ENCODE data around the gene VKORC1.
A peak's percentile ranks its signal among the peaks of the same experiment; 100 is the strongest.
"Not testable (repeated sequence)": the region's sequence is repeated elsewhere in the genome, so short reads cannot be mapped to it uniquely, and the experiment has no call there.

Gene VKORC1

DNA sequence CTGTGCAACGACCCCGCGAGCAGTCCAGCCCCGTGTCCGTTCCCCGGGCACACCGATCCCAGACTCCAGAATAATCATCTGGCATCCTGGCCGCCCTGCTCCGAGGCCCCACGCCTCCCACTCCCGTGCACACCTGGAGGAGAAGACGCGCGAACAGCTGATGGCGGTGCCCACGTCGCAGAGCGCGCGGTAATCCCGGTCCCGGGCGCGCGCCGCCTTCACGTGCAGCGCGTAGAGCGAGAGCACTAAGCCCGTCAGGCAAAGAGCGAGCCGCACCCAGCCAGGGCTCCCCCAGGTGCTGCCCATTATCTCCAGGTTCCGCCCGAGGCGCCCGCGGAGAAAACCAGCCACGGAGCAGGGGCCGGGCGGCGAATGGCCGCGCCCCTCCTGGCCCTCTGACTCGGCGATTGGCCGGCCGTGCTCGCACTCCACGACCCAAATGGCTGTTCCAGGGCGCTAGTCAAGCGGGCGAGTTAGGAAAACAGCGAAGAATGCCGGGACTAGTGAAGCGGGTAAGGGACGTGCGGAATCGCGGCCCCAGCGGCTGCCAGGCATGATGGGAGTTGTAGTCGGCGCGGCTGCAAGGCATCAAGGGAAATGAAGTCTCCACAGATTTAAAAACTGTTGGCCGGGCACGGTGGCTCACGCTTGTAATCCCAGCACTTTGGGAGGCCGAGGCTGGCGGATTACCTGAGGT is at the start of gene VKORC1:
VKORC1 (minus strand) TSS at position 374 of the 697 bp plus-strand sequence; CDS start at position 306, 68 bp downstream.
- DNase-seq = peak; percentile 86

DNA sequence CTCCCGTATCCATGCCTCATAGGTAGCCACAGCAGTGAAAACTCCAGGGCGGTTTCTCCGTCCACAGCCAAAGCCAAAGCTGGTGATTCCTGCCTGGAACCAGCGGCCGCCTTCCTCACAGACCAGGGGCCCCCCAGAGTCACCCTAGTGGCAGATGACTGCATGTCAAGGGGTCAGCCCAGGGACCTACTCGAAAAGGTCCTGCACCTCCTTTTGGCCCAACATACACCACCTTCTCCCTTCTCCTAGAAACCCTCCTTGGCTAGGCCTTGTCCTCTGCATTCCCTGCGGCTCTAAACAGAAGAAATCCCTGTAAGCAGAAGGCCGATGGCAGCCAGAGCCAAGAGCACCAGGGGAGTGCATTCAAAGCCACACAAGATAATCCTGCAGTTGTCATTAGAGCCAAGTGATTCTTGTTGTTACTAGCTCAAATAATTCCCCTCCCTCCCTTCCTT is 49.1 kb upstream of the VKORC1 start:
- no peak for DNase-seq

DNA sequence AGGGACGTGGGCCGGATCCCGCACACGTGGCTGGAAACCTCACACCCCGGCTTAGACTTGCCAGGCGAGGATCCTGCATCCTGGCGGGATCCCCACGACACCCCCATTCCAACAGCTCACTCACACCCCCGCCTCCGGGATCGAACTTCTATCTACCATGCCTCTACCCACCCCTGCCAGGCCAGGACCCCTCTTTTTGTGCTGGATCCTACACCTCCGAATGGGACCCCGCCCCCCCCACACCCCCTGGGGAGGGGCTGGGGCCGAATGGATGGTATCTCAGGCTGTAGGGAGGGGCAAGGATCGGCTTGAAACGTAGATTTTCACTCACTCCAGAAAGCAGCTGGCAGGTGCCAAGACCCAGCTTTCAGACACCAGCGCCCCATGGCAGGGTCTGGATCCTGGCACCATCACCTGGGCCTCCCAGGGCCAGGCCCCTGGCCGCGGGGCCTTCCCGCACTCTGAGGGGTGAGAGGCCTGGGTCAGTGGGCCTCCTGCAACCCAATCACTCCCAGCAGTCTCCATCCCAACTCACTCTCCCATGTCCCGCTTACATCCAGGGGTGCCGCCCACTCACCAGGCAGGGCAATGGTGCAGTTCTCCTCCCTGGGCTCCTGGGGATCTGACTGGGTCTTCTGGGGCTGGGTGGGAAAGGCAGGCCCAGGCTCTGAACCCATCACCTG is 48.6 kb upstream of the VKORC1 start:
- no peak for DNase-seq

DNA sequence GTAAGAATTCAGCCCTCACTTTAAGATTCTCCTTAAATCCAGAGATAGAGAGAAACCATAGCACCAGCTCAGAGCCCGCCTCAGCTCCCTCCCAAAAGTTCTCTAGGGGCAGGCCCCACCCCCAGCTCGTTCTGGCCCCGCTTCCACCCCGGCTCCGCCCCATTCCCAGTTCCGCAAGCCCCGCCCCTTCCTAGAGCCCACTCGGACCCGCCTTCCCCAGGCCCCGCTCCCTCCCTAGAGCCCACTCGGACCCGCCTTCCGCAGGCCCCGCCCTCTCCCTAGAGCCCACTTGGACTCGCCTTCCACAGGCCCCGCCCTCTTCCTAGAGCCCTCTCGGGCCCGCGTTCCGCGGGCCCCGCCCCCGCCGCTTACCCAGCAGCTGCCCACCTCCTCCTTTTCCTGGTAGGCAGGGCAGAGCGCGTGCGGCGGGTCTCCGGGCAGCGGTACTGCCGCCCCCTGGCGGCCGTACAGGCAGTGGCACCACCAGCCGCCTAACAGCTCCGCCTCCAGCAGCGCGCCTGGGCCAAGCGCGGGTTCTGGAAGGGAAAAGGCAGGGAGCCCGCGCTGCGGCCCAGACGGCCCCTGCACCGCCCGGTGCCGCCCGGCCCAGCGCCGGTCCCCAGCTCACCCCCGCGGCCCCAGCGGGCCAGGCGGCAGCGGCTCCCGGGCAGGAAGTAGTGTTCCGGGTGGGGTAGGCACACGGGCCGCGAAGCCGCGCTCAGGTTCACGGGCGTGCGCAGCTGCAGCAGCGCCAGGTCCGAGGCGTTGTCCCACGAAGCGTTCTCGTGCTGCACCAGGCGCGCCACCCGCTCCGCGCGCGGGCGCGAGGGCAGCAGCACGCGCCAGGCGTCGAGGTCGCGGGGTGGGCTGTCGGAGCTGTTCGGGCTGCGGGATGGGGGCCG is 47.8 kb upstream of the VKORC1 start:
- peak; percentile 94 for DNase-seq

DNA sequence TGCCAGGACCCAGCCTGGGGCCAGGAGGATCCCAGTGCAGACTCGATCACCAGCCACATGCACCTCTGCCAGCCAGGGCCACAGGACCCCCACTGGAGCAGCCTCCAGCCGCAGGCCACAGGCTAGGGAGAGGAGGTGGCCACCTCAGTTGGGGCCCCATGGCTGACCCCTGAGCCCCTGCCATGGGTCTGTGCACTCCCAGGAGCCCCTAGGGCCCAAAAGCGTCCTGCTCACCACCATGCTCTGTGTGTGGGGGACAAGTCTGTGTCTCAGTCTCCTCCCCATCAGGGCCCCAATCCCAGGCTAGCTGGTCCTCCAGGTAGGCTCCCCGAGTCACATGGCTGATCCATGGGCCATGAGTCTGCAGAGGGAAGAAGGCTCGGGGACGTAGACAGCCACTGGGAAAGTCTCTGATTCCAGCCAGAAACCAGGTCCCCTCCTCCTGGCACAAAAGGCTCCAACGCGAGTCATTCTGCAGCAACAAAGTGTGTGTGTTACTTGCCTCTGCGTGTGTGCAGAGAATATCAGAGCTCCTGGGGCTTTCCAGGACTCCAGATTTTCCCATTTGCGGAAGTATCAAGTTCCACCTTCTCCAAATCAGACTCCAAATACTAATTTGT is 47.0 kb upstream of the VKORC1 start:
- peak; percentile 33 for DNase-seq

DNA sequence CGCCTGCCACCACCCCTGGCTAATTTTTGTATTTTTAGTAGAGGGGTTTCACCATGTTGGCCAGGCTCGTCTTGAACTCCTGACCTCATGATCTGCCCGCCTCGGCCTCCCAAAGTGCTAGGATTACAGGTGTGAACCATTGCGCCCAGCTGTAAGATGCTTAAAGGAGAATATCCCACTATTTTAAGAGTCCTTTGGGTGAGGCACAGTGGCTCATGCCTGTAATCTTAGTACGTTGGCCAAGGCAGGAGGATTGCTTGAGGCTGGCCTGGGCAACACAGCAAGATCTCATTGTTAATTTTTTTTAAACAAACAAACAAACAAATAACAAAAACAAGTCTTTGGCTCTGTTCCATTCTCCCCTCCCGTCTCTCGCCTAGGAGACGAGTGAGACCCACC is 46.5 kb upstream of the VKORC1 start:
- DNase-seq = not testable (repeated sequence)

DNA sequence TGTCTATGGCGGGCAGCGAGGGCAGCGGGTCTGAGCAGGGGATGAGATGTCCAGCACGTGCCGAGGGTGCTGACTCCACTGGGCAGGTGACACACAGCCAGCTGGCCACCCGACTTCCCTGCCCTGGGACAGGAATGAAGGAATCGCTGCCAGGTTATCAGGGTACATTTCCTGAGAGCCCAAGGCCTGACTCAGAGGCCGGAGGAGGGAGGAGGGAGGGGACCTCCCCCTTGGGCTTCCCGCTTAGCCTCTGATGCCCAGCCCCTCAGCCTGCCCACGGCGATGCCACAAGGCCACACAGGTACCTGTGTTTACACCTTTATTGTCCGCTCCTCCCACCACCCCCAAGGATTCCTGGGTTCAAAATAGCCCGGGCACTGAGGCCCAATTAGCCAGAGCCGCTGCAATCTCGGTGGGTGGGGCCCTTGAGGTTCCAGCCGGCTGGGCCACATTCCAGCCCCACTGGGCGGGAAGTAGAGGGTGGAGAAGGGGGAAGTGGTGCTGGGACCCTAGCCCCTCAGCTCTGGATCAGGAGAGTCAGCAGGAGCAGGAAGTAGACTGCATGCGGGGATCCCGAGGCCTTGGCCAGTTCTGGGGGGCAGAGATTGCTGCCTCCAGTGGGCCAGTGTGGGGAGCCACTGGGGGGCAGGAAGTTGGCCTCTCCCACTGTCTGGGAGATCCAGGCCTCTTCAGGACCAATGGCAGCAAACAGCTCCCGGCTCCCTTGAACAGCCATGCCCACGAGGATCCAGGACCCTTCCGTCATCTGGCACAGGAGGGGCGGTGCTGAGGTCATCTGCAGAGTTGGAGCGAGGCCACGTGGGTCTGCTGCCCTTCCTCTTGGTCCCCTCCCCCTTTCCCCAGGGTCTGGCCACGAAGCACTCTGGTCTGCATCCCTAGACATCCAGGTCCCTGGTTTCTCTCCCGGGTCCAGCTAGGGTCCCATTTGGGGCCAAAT is 44.3 kb upstream of the VKORC1 start:
- no peak for DNase-seq

DNA sequence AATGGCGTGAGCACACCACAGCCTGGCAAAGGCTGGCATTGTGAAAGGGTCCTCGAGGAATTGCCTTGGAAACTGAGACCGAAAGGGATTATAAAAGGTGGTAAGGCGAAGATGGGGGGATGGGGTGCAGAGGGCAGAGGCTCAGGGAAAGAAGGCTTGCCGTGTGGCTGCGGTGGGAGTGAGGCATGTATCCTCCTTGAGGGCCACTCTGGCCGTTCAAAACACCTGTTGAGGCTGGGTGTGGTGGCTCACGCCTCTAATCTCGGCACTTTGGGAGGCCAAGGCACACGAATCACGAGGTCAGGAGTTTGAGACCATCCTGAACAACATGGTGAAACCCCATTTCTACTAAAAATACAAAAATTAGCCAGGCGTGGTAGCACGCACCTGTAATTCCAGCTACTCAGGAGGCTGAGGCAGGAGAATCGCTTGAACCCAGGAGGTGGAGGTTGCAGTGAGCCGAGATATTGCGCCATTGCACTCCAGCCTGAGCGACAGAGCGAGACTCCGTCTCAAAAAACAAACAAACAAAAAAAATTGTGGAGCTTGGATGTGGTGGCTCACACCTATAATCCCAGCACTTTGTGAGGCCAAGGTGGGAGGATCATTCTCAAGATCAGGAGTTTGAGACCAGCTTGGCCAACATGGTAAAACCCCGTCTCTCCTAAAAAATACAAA is 42.4 kb upstream of the VKORC1 start:
- not testable (repeated sequence) for DNase-seq

DNA sequence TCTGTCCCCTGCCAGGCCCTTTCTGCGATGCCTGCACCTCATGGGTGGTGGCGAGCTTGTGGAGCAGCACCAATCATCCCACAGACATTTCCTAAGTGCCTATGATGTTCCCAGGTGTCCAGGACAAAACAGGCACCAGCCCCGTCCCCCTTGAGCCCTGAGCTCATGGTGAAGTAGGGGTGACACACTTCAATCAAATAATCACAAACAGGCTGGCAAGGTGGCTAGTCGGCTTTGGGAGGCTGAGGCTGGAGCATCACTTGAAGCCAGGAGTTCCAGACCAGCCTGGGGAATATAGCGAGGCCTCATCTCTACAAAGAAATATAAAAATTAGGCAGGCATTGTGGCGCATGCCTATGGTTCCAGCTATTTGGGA is 41.7 kb upstream of the VKORC1 start:
- no peak for DNase-seq

DNA sequence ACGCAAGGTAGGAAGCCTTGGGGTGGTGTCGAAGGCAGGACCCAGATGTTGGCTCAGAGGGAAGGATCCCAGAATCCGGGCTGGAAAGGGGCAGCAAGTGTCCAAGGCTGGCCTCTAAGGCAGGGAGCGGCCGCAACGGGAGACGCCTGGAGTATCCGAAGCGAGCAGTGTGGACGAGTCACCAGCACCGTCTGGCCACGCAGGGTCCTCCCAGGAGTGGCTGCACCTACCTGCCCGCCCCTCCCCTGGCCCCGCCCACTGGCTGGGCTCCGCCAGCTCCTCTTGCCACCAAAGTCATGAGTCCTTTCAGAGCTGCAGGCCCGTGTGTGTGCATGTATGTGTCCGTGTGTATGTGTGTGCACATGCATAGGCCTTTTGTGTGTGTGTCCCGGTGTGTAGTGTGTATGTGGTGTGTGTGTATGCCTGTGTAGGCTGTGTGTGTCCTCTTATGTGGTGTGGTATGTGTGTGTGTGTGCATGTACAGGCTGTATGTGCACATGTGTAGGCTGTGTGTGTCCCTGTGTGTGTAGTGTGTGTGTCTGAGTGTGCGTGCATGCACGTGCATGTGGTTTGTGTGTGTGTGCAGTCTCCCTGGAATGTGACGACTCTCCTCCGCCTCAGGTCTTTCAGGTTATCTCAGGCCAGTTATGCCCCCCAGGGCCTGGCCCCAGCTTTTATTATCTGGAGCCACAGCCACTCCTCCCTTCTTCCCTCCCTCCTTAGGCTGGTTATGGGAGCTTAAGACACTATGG is 41.1 kb upstream of the VKORC1 start, which contains the start of gene PRSS8:
PRSS8 (minus strand) TSS at position 193 of the 752 bp plus-strand sequence. CDS start 229 bp downstream, outside the sequence.
- no peak for DNase-seq

DNA sequence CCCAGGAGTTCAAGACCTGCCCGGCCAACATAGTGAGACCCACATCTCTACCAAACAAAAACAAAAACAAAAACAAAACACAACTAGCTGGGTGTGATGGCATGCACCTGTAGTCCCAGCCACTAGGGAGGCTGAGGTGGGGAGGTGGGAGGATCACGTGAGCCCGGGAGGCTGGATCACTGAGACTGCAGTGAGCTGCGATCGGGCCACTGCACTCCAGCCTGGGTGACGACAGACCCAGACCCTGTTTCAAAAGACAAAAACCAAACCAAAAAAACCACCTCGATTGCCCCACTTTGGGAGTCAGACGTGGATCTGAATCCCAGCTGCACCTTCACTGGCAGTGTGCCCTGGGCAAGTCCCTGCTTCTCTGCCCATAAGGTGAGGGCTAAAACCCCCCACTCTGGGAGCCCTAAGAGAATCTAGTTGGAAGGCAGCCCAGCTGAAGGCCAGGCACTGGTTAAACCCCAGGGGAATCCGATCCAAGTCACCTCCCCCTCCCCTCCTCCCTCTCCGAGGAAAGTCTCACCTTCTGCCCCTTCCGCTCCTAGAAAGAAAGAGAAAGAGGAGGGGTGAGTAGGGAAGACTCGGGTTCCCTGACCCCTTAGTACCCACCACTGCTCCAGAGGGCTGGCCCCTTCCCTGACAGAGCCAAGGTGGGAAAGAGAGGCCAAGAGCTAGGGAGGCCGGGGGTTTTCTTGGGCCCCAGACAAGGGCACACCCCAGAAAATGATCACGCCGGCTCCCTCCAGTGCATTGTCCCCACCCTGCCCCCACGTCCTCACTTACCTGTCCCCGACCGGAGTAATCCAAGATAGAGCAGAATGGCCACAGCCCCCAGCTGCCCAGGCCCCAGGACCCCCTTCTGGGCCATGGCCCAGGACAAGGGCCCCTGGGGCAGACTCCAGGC is 40.3 kb upstream of the VKORC1 start:
- DNase-seq = no peak

DNA sequence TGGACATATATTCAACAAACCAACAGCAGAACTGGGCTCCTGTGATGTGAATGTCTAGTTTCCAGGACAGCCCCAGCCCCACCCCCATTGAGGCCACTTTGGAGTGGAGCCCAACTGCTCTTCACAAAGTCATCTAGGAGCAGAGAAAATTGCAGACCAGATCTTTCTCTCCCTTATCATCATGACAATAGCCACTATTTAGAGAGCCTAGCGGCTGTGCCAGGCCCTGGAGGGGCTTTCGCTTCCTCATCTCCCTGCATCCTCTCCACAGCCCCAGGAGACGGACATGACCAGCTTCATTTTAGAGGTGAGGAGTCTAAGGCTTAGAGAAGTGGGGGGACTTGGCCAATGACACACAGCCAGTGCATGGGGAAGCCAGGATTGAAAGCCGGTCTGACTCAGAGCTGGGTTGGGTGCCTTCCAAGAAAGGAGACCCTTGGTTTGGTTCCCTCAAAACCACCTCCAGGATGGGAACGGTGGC is 39.5 kb upstream of the VKORC1 start:
- DNase-seq = no peak

DNA sequence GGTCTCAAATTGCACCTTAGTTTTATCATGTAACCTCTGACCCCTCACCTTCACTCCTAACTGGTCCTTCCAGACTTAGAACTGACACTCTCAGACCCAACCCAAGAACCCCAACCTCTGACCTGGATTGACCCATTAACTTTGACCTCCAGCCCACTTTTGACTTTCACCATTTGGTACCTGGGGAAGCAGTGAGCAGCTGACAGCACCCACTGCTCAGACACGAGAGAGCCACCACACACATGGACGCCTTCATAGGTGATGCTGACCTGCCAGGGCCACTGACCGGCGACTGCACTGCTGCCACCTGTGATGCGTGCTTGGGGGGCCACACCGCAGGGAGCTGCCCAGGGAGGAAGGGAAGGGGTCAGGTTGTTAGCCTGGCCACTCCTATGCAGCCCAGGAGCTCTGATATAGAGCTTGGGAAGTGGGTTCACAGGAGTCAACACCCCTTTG is 38.5 kb upstream of the VKORC1 start:
- no peak for DNase-seq

DNA sequence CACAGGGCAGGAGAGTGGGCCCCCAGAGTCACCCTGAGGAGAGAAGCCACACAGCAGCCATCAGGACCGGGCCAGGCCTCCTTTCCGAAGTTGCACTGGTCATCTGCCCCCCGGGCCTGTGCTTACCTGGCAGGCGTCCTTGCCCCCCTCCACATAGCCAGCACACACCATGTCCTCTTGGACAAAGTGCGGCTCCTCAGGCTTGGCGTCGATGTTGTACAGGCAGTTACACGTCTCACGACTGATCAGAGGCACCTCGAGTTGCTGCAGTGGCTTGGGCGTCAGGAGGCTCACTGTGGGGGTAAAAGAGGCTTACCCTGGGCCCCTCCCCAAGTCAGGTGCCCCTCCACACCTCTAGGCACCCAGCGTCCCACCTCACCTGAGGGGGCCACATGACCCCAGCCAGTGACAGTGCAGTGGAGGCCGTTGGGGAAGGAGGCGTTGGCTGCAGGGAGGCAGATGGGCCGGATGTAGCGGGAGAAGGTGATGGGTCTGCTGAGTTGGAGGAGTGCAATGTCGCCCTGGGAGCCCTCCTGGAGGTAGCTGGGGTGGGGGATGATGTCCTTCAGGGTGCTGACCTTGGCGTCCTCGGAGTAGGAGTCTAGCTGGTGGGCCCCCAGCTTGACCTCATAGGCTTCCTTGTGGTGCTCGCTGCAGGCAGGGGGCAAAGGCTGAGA is 37.8 kb upstream of the VKORC1 start:
- no peak for DNase-seq

DNA sequence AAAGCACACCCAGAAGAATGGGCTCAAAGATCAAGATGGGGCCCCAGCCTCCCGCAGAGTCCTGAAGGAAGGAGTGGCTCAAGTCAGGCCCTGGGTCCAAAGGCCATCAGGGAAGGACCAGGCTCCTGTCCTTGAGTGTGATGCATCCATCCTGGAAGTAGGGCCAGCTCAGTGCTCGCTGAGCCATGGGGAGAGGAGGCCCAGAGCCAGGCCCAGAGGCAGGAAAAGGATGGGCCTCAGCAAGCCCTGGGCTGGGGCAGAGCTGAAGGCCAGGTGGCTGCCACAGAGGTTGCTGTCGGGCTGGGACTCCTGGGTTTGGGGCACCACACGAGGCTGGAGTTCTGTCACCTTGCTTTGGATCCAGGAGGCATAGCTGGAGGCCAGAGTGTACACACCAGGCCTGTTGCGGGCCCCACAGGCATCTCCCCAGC is 37.3 kb upstream of the VKORC1 start:
- no peak for DNase-seq

DNA sequence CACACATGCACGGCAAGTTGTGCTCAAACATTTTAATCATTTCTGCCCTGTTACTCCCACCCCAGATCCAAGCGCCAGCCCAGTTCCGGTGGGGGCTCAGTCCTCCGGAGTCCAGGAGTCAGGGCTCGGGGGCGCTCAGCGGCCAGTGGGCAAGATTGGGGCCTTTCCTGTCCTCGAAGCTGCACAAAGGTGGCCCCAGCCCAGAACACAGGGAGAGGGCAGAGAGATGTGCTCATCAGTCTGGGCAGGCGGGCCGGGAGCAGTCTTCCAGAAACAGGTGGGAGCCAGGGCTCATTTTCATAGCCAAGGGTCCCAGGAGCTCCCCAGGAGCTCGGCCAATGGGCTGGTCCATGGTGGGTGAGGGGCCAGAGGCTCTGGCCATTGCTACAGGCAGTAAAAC is 36.8 kb upstream of the VKORC1 start:
- DNase-seq = no peak

DNA sequence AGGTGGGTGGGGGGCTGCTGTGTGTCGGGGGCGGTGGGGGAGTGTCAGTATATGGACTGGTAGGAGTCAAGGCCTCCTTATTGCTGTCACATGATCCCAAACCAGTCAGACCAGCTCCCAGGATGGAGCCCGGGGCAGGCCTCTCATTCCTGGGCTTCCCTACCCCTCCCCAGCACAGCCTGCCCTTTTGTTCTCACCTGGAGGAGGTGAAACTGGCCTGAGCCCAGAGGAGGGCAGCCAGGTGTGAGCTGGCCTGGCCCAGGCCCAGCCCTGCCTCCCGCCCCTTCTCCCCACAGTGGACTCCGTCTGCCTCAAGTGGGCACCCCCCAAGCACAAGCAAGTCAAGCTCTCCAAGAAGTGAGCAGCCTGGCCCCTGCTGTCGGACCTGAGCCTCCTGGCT is 36.3 kb upstream of the VKORC1 start:
- no peak for DNase-seq

DNA sequence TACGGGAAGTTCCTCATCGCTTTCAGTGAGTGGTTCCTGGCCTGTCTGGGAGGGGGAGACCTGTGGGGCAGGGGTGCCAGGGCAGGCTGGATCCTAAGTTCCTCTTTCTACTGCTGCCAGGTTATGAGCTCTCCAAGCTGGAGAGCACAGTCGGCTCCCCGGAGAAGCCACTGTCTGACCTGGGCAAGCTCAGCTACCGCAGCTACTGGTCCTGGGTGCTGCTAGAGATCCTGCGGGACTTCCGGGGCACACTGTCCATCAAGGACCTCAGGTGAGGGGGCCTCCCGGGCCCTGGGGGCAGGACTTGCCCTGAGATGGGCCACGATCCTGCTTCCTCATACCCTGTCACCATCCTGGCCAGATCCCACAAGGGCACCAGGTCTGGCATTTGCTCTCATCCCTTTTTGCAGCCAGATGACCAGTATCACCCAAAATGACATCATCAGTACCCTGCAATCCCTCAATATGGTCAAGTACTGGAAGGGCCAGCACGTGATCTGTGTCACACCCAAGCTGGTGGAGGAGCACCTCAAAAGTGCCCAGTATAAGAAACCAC is 35.8 kb upstream of the VKORC1 start:
- no peak for DNase-seq
